ENCODE measurements around the gene FXR2. TPM values are rescaled to one million over a fixed set of nuclear protein-coding genes. Genes with fewer than 3 reads are reported as not detected.

Gene FXR2
- total and polyA plus RNA-seq, 10 of the 15 experiments (the other 5 are each of a cell fraction or from before 2014, with no cell fraction given): 1.6 to 33.3 (median 22.0) TPM

DNA sequence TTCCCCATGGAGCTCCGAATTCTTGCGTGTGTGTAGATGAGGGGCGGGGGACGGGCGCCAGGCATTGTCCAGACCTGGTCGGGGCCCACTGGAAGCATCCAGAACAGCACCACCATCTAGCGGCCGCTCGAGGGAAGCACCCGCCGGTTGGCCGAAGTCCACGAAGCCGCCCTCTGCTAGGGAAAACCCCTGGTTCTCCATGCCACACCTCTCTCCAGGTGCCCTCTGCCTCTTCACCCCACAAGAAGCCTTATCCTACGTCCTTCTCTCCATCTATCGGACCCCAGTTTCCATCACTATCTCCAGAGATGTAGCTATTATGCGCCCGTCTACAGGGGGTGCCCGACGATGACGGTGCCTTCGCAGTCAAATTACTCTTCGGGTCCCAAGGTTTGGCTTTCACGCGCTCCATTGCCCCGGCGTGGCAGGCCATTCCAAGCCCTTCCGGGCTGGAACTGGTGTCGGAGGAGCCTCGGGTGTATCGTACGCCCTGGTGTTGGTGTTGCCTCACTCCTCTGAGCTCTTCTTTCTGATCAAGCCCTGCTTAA lies 53.6 kb downstream of the FXR2 start (continued):
- TF ChIP-seq ZBTB4 (CRISPR knock-in tag; IDR thresholded peaks at IDR 0.05): no peak
- no peak for TF ChIP-seq RFX5 (IDR thresholded peaks at IDR 0.05; ENCODE audit: low read depth, low read length)
- no peak for TF ChIP-seq CBX5 (IDR thresholded peaks at IDR 0.05; ENCODE audit: low read depth)
- no peak for TF ChIP-seq POLR2AphosphoS2 (IDR thresholded peaks at IDR 0.05; ENCODE audit: low read depth, low read length)
- no peak for TF ChIP-seq EGR1 (IDR thresholded peaks at IDR 0.05; ENCODE audit: borderline replicate concordance in 1 of 2, low read depth in 2 of 2, low read length in 2 of 2)
- TF ChIP-seq, protein P1, sequence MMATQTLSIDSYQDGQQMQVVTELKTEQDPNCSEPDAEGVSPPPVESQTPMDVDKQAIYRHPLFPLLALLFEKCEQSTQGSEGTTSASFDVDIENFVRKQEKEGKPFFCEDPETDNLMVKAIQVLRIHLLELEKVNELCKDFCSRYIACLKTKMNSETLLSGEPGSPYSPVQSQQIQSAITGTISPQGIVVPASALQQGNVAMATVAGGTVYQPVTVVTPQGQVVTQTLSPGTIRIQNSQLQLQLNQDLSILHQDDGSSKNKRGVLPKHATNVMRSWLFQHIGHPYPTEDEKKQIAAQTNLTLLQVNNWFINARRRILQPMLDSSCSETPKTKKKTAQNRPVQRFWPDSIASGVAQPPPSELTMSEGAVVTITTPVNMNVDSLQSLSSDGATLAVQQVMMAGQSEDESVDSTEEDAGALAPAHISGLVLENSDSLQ (IDR thresholded peaks at IDR 0.05): no peak; the same call in 1 of the 2 replicates
- peak; percentile 74 for TF ChIP-seq YY1 (IDR thresholded peaks at IDR 0.05; ENCODE audit: low read depth, low read length)
- TF ChIP-seq NR2C2 (IDR thresholded peaks at IDR 0.05; ENCODE audit: borderline replicate concordance, control insufficient read depth, insufficient read length, low read depth): no peak
- TF ChIP-seq GABPA (IDR thresholded peaks at IDR 0.05; ENCODE audit: low read depth): no peak
- no peak for TF ChIP-seq SP1 (IDR thresholded peaks at IDR 0.05; ENCODE audit: low read depth, low read length)
- no peak for TF ChIP-seq E2F8 (IDR thresholded peaks at IDR 0.05; ENCODE audit: low read depth, partially characterized antibody)
- peak; percentile 62; the same call in 1 of the 2 replicates for TF ChIP-seq SIN3A (IDR thresholded peaks at IDR 0.05; ENCODE audit: low read depth, low read length)
- TF ChIP-seq MYB (IDR thresholded peaks at IDR 0.05; ENCODE audit: borderline replicate concordance, low read depth, low read length): no peak
- TF ChIP-seq TCF7 (IDR thresholded peaks at IDR 0.05; ENCODE audit: borderline replicate concordance): no peak
- TF ChIP-seq JUNB (IDR thresholded peaks at IDR 0.05): no peak
- no peak for TF ChIP-seq CBFB (IDR thresholded peaks at IDR 0.05; ENCODE audit: low read depth)
- TF ChIP-seq, protein P2, sequence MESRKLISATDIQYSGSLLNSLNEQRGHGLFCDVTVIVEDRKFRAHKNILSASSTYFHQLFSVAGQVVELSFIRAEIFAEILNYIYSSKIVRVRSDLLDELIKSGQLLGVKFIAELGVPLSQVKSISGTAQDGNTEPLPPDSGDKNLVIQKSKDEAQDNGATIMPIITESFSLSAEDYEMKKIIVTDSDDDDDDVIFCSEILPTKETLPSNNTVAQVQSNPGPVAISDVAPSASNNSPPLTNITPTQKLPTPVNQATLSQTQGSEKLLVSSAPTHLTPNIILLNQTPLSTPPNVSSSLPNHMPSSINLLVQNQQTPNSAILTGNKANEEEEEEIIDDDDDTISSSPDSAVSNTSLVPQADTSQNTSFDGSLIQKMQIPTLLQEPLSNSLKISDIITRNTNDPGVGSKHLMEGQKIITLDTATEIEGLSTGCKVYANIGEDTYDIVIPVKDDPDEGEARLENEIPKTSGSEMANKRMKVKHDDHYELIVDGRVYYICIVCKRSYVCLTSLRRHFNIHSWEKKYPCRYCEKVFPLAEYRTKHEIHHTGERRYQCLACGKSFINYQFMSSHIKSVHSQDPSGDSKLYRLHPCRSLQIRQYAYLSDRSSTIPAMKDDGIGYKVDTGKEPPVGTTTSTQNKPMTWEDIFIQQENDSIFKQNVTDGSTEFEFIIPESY (IDR thresholded peaks at IDR 0.05): no peak
- TF ChIP-seq POLR2AphosphoS5 (IDR thresholded peaks at IDR 0.05; ENCODE audit: low read length): no peak
- TF ChIP-seq NR2F1 (conservative IDR thresholded peaks at IDR 0.05): no peak
- TF ChIP-seq ESRRA (IDR thresholded peaks at IDR 0.05; ENCODE audit: low read length): no peak
- no peak for TF ChIP-seq KLF5 (IDR thresholded peaks at IDR 0.05; ENCODE audit: partially characterized antibody)
